Liver (tissue), 9 donors: ENCODE measurements around the gene GLP1R. TPM values are rescaled to one million over a fixed set of nuclear protein-coding genes. Genes with fewer than 3 reads are reported as not detected.

ENCODE experiments used
- DNase-seq: peaks from one replicate; pipeline ENCODE4 v3.0.0-alpha.2; 2017; ENCODE audit warnings: low spot score
- H3K27ac ChIP-seq, 2 donors: one replicate each; pipeline ENCODE4 v1.7.0; 2013; ENCODE audit warnings: inconsistent platforms in 2 of 2, low read length in 2 of 2, control low read depth in 1 of 2, low read depth in 1 of 2, mild to moderate bottlenecking in 1 of 2
- H3K27me3 ChIP-seq, 4 donors: one replicate each; pipeline versions ENCODE4 v1.6.1 to v1.7.0; 2013; ENCODE audit warnings: low read length in 3 of 4, inconsistent platforms in 1 of 4, mild to moderate bottlenecking in 1 of 4, moderate library complexity in 1 of 4; ENCODE audit not compliant: control insufficient read depth in 4 of 4, insufficient read depth in 4 of 4
- H3K36me3 ChIP-seq, 4 donors: one replicate each; pipeline versions ENCODE4 v1.6.1 to v1.7.0; 2013; ENCODE audit warnings: low read length in 3 of 4, mild to moderate bottlenecking in 3 of 4, low read depth in 1 of 4, moderate library complexity in 1 of 4; ENCODE audit not compliant: control insufficient read depth in 4 of 4, insufficient read depth in 3 of 4
- H3K4me1 ChIP-seq, 4 donors: one replicate each; pipeline versions ENCODE4 v1.6.1 to v1.7.0; 2013; ENCODE audit warnings: low read length in 3 of 4, mild to moderate bottlenecking in 3 of 4, moderate library complexity in 1 of 4; ENCODE audit not compliant: control insufficient read depth in 4 of 4, insufficient read depth in 4 of 4
- H3K4me3 ChIP-seq, 3 donors: one replicate each; pipeline versions ENCODE4 v1.6.1 to v1.7.0; 2013; ENCODE audit warnings: low read length in 3 of 3, control low read depth in 1 of 3, low read depth in 1 of 3, mild to moderate bottlenecking in 1 of 3
- H3K9ac ChIP-seq, 2 donors: one replicate each; pipeline ENCODE4 v1.7.0; 2013; ENCODE audit warnings: low read length in 2 of 2, mild to moderate bottlenecking in 2 of 2, moderate library complexity in 2 of 2, control low read depth in 1 of 2, low read depth in 1 of 2
- H3K9me3 ChIP-seq, 4 donors: one replicate each; pipeline versions ENCODE4 v1.6.1 to v1.7.0; 2013; ENCODE audit warnings: low read length in 3 of 4; ENCODE audit not compliant: control insufficient read depth in 4 of 4
- ATF3 ChIP-seq: IDR thresholded peaks from 2 replicates; pipeline ENCODE4 v1.6.1; 2016; ENCODE audit warnings: antibody characterized with exemption
- CTCF ChIP-seq: fragments of 150-350 bp; IDR thresholded peaks from 2 replicates; pipeline ENCODE4 v1.5.1; 2017; ENCODE audit warnings: improper control_type of control experiment, low read depth, low read length; ENCODE audit not compliant: missing input control
- FOXA1 ChIP-seq: IDR thresholded peaks from 2 replicates; pipeline ENCODE4 v1.6.1; 2016; ENCODE audit warnings: antibody characterized with exemption
- GABPA ChIP-seq, 2 donors: IDR thresholded peaks in 1 of 2; conservative IDR thresholded peaks in 1 of 2; 2 replicates each; pipeline ENCODE4 v1.6.1; 2016; ENCODE audit warnings: antibody characterized with exemption in 2 of 2, mild to moderate bottlenecking in 1 of 2, moderate library complexity in 1 of 2
- HNF4G ChIP-seq: IDR thresholded peaks from 2 replicates; pipeline ENCODE4 v1.6.1; 2016; ENCODE audit warnings: antibody characterized with exemption
- JUND ChIP-seq, 2 donors: IDR thresholded peaks; 2 replicates each; pipeline ENCODE4 v1.6.1; 2016; ENCODE audit warnings: antibody characterized with exemption in 2 of 2
- RAD21 ChIP-seq, 2 donors: IDR thresholded peaks; 2 replicates each; pipeline ENCODE4 v1.6.1; 2016; ENCODE audit warnings: antibody characterized with exemption in 2 of 2, mild to moderate bottlenecking in 2 of 2
- REST ChIP-seq: IDR thresholded peaks from 2 replicates; pipeline ENCODE4 v1.6.1; 2016; ENCODE audit warnings: antibody characterized with exemption, mild to moderate bottlenecking
- RXRA ChIP-seq, 2 donors: IDR thresholded peaks; 2 replicates each; pipeline ENCODE4 v1.6.1; 2017 to 2018; ENCODE audit warnings: antibody characterized with exemption in 2 of 2, mild to moderate bottlenecking in 1 of 2
- SP1 ChIP-seq: IDR thresholded peaks from 2 replicates; pipeline ENCODE4 v1.6.1; 2018; ENCODE audit warnings: antibody characterized with exemption, mild to moderate bottlenecking
- ZBTB33 ChIP-seq: IDR thresholded peaks from 2 replicates; pipeline ENCODE4 v1.6.1; 2016; ENCODE audit warnings: antibody characterized with exemption
- WGBS: extraction: QIAGEN DNeasy Blood & Tissue Kit; methylation state at CpG from one replicate; pipeline ENCODE4 v1.1.7; 2013; 5-methylcytosine and 5-hydroxymethylcytosine counted together
- polyA plus RNA-seq, 2 donors: library from polyadenylated mRNA; stranded (reverse) in 1 of 2; unstranded in 1 of 2; fragments of 200-250 nt in 1 of 2; fragments of >200 nt in 1 of 2; fragmentation: Nextera tagmentation in 1 of 2; extraction: Ambion mirVana in 1 of 2; gene quantifications; one replicate each; pipeline versions ENCODE4 v1.2.1 to v1.2.3, GENCODE V29; 2013 to 2015
- total RNA-seq, 2 donors: library from RNA; depleted of rRNA; stranded (reverse); fragments of >200 nt; gene quantifications; one replicate each; pipeline ENCODE4 v1.2.3, GENCODE V29; 2014
- donor health status: healthy.
- donor health status: healthy.
- donor health status: healthy.
- donor health status: healthy.
- donor health status: healthy.

The GLP1R gene
- total and polyA plus RNA-seq, 4 donors = not detected

GRCh38 chr6:39061182-39061581 lies 12.6 kb downstream of the GLP1R start (continued):
- TF ChIP-seq ZBTB33 (no peak), RXRA (IDR thresholded peaks at IDR 0.05) (no peak), SP1 (no peak), RAD21 (IDR thresholded peaks at IDR 0.05) (no peak)

GRCh38 chr6:39061588-39061987 lies 13.0 kb downstream of the GLP1R start:
- WGBS = 77% methylated on average over 3 of the region's 3 CpGs
- H3K9me3 ChIP-seq = no peaks in the 10 kb centered on the region
- H3K27me3 ChIP-seq = no peaks in the 10 kb centered on the region
- H3K36me3 ChIP-seq = no peaks in the 10 kb centered on the region
- no peak overlapping the region for H3K27ac ChIP-seq
- DNase-seq = no peak
- peaks cover 0 to 2% (median 0%) of the 10 kb centered on the region in 4 donors for H3K4me1 ChIP-seq
- no peak for TF ChIP-seq HNF4G
- no peak for TF ChIP-seq FOXA1
- TF ChIP-seq SP1 = no peak
- no peak for TF ChIP-seq GABPA (IDR thresholded peaks at IDR 0.05 in 1 of 2, conservative IDR thresholded peaks at IDR 0.05 in 1 of 2)
- no peak for TF ChIP-seq ATF3
- no peak for TF ChIP-seq ZBTB33
- TF ChIP-seq JUND (IDR thresholded peaks at IDR 0.05) = no peak
- TF ChIP-seq RAD21 (IDR thresholded peaks at IDR 0.05) = no peak
- no peak for TF ChIP-seq CTCF
- no peak for TF ChIP-seq REST
- H3K4me3 ChIP-seq = no peak overlapping the region
- no peak overlapping the region for H3K9ac ChIP-seq
